LNCAP (cell line): Measurements from ENCODE around the gene RNASE4.

Experiments
- TF ChIP-seq, protein P1 (sequence below): fragments of 450-650 bp; IDR thresholded peaks from 2 replicates; pipeline ENCODE4 v1.5.1; 2017; ENCODE audit warnings: mild to moderate bottlenecking

Gene RNASE4

DNA sequence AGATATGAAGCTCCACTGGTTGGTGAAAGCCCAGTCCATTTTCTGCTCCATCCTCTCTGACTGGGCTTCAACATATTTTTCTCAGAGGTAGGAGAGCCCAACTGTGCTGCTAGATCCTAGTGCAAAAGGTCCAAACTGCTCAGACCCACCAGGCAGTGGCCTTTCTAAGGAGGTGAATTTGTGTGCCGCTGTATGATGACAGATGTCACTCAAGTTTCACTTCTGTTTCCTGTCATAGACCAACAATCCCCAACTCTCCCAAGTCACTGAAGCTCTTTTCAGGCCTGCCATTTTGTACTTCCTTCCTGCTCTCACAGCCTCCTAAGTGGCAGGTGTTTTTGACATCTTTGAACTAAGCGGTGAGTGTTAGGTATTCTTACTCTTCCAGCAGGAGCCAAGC is 16.4 kb upstream of the RNASE4 start:
- TF ChIP-seq, protein P1, sequence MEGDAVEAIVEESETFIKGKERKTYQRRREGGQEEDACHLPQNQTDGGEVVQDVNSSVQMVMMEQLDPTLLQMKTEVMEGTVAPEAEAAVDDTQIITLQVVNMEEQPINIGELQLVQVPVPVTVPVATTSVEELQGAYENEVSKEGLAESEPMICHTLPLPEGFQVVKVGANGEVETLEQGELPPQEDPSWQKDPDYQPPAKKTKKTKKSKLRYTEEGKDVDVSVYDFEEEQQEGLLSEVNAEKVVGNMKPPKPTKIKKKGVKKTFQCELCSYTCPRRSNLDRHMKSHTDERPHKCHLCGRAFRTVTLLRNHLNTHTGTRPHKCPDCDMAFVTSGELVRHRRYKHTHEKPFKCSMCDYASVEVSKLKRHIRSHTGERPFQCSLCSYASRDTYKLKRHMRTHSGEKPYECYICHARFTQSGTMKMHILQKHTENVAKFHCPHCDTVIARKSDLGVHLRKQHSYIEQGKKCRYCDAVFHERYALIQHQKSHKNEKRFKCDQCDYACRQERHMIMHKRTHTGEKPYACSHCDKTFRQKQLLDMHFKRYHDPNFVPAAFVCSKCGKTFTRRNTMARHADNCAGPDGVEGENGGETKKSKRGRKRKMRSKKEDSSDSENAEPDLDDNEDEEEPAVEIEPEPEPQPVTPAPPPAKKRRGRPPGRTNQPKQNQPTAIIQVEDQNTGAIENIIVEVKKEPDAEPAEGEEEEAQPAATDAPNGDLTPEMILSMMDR: no peak

DNA sequence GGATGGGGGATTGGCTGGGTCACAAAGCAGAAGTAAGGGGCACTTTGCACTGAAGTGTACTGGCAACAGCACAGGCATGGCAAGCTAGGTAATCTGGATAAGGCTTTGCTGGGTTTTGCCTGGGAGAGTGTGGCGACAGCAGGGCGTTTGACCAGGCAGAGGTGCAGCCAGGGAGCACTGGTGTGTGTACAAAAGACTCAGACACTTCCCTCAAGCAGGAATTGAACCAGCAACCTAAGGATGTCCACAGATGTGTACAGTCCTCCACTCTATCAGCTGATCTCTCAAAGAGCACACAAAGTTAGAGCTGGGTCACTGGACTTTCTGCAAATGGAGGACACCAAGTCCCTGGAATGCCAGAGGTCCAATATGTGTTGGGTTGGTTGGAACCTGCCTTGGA is 15.4 kb upstream of the RNASE4 start:
- TF ChIP-seq, protein P1: no peak

DNA sequence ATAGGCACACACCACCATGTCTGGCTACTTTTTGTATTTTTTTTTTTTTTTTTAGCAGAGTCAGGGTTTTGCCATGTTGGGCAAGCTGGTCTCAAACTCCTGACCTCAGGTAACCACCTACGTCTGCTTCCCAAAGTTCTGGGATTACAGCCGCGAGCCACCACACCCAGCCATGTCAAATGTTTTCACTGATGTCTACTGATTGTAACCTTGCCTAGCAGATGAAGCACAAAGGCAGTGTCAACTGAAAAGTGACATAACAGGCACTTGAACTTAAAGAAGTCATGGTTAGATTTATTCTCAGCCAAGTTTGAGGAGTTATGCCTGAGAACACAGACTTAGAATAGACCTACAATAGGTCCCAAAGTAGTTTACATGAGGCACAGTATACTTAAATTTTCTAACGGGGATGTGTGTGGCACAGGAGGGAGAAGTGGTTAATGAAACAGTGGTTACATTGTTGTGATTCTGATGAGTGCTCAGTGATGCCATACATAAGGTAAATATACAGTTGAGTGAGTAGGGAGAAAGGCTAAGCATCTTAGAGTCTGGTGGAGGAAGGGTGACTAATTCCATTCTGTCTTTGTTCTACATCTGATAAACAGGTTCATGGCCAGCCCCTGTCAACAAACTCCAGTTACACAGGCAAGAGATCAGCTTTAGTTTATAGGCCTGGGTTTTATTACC is 12.6 kb upstream of the RNASE4 start:
- TF ChIP-seq, protein P1: no peak

DNA sequence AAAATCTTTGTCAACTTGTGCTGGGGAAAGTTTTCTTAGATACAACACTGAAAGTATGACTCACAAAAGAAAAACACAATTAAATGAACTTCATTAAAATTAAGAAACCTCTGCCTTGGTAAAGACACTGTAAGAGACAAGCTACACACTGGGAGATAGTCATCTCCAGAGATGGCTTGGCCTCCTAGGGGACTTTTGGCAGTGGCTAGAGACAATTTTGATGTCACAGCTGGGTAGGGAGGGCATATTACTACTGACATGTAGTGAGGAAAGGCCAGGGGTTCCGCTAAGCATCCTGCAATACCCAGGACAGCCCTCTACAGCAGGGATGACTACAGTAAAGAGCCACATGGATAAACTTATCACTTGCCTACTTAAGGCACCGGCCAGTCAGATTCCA is 8.7 kb upstream of the RNASE4 start:
- TF ChIP-seq, protein P1: no peak

DNA sequence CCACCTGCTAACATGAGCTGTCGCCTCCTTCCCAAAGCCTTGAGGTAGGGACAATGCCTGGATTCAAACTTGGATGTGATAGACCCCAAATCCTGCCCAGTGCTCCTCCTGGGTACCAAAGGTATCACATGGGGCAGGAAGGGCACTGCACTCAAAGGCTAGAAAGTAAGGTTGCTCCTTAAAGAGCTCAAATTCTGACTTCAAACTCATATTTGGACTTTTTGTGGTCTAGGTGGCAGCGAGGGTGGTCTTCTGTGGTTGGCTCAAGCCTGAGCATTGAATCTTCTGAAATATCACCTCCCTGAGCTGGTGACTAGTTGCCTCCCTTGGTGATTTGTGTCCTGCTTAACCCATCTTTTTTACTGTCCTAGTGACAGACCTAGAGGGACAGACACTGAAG is 8.3 kb upstream of the RNASE4 start:
- TF ChIP-seq, protein P1: no peak

DNA sequence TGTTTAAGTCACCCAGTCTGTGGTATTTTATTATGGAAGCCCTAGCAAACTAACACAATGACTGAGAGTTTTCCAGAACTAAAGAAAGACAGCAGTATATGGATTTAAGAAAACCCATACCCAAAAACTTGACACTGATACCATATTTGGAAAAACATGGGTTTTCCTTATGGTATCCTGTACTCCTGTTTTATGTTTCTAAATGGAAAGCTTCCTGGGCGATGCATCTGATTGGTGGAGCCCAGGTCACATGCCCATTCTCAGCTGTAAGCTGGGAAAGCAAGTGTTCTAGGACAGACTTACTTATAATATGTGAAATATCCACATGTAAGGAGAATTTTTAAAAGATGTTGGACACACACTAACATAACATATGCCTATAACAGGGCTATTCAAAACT is 4.5 kb upstream of the RNASE4 start:
- TF ChIP-seq, protein P1: no peak

DNA sequence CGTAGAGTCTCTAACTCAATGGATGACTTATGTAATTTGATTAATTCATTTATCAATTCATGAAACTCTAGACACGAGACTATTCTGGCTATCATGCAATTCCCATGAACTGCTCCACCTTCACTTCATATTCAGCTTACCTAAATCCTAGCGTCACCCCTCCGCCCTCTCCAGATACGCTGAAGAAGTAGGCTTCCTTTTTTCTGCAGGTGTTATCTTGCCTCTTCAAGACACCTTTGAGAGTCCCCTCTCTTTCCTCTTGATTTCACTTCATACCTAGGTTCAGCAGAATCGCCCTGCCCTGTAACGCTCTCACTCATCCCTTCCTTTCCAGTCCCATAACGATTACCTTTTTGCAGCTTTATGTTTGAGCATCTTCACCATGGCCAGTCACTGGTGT is 4.0 kb upstream of the RNASE4 start:
- TF ChIP-seq, protein P1: no peak

DNA sequence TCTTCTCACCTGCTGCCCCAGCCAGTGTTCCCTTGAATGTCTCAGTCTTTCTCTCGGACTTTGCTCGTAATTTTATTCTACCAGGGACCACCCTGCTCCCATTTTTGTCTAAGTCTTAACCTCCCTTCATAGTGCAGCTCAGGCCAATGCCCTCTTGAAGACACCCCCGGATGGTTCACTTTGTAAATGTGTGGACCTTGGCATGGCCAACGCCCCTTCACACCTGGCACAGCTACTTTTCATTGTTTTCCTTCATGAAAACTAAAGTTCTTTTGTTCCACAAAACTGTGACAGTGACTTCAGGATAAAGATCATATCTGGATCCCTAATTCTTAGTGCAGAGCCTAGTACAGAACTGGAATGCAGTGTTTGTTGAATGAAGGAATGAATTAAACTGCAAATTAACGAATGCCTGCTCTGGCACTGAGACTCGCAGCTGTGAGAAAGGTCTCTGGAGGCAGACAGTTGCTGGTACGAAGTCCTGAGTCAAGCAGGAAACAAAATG is 3.5 kb upstream of the RNASE4 start:
- TF ChIP-seq, protein P1: no peak
